Panc1 (cell line): Measurements from ENCODE around the gene GLRX5. TPM values are rescaled to one million over a fixed set of nuclear protein-coding genes. Genes with fewer than 3 reads are reported as not detected.

Experiments used
- ATAC-seq: fragments of 200-7000 bp; cut with Tn5 transposase; 2 replicates; pipeline ENCODE4 v1.9.1; 2020; ENCODE audit warnings: mild to moderate bottlenecking, moderate library complexity
- BruUV-seq: library from RNA; stranded (reverse); fragments of 400-500 nt; replicated peaks from 2 replicates; lab custom pipeline; 2021; lab: Mats Ljungman, UMichigan
- CTCF ChIA-PET: fragments of 300-600 bp; sonication (Branson Sonifier 250); formaldehyde crosslinking; loops from one replicate; lab custom pipeline; 2022; ENCODE audit warnings: antibody characterized with exemption; lab: Charles Lee
- POLR2A ChIA-PET: fragments of 300-600 bp; sonication (Branson Sonifier 250); formaldehyde crosslinking; loops from one replicate; lab custom pipeline; 2022; ENCODE audit warnings: antibody characterized with exemption; lab: Charles Lee
- DNase-seq: peaks from one replicate; pipeline ENCODE4 v3.0.0-alpha.2; 2010; ENCODE audit warnings: low read depth, low spot score
- H3K27ac ChIP-seq: 2 replicates; pipeline ENCODE4 v1.5.1; 2011; ENCODE audit warnings: mild to moderate bottlenecking, low read length, inconsistent platforms
- H3K27me3 ChIP-seq: fragments of 200-500 bp; sonication (Bioruptor generic); 2 replicates; pipeline ENCODE4 v1.6.0; 2014; ENCODE audit warnings: low read length, inconsistent platforms; ENCODE audit not compliant: control insufficient read depth, insufficient read depth
- H3K36me3 ChIP-seq: fragments of 200-500 bp; sonication (Bioruptor generic); 2 replicates; pipeline ENCODE4 v1.5.1; 2014; ENCODE audit warnings: inconsistent platforms, mild to moderate bottlenecking, low read length, moderate library complexity; ENCODE audit not compliant: control insufficient read depth, insufficient read depth
- H3K4me1 ChIP-seq: 2 replicates; pipeline ENCODE4 v1.5.1; 2011; ENCODE audit warnings: inconsistent platforms, mild to moderate bottlenecking, low read length, moderate library complexity; ENCODE audit not compliant: control insufficient read depth, insufficient read depth
- H3K4me3 ChIP-seq, 2 experiments: 2 replicates each; pipeline ENCODE4 v1.5.1; 2011 to 2012; ENCODE audit warnings: low read depth in 2 of 2, low read length in 2 of 2, mild to moderate bottlenecking in 2 of 2, inconsistent platforms in 1 of 2, moderate library complexity in 1 of 2
- H3K9me3 ChIP-seq: fragments of 200-500 bp; sonication (Bioruptor generic); 2 replicates; pipeline ENCODE4 v1.5.1; 2014; ENCODE audit warnings: low read depth, mild to moderate bottlenecking, inconsistent platforms, low read length, moderate library complexity; ENCODE audit not compliant: control insufficient read depth, insufficient read depth
- POLR2AphosphoS5 ChIP-seq: IDR thresholded peaks from 2 replicates; pipeline ENCODE4 v1.6.1; 2012; ENCODE audit warnings: mild to moderate bottlenecking, low read depth, low read length, moderate library complexity
- REST ChIP-seq, 2 experiments: IDR thresholded peaks; 2 replicates each; pipeline ENCODE4 v1.6.1; 2011 to 2012; ENCODE audit warnings: low read depth in 2 of 2, control low read depth in 1 of 2, low read length in 1 of 2, mild to moderate bottlenecking in 1 of 2, moderate library complexity in 1 of 2; ENCODE audit not compliant: insufficient read depth in 1 of 2
- SIN3A ChIP-seq: IDR thresholded peaks from 2 replicates; pipeline ENCODE4 v1.6.1; 2012; ENCODE audit warnings: low read depth, mild to moderate bottlenecking, low read length, moderate library complexity, borderline replicate concordance; ENCODE audit not compliant: insufficient read depth
- TCF7L2 ChIP-seq: IDR thresholded peaks from 2 replicates; pipeline ENCODE4 v1.6.1; 2011; ENCODE audit warnings: mild to moderate bottlenecking, low read depth, low read length, inconsistent platforms
- in situ Hi-C: cut with HindIII; loops from 2 replicates; pipeline ENCODE4 v1.10.0; 2016; ENCODE audit warnings: low sequenced_read_pairs, low pct_unique_long_range_greater_than_20kb
- intact Hi-C: fragments of 100-400 bp; cut with micrococcal nuclease; formaldehyde crosslinking; loops from one replicate; pipeline ENCODE4 v1.10.0; 2022; ENCODE audit not compliant: unreplicated experiment
- total RNA-seq: library from RNA; stranded (reverse); gene quantifications from one replicate; pipeline ENCODE4 v1.2.1, GENCODE V29; 2021; ENCODE audit not compliant: unreplicated experiment
- TF ChIP-seq, protein P1 (sequence below): fragments of 450-650 bp; IDR thresholded peaks from 2 replicates; pipeline ENCODE4 v1.5.1; 2017; ENCODE audit warnings: mild to moderate bottlenecking

Gene GLRX5
- total RNA-seq, 1 experiment from 2014 or later, result 38.6 TPM

- ChIA-PET CTCF (interaction anchor here (0.6 to 1.9 kb wide), 4 partner anchors 14 to 633 kb away, joined by 3 to 10 read pairs (median 4); no protein-coding TSS in a partner anchor), POLR2A (interaction anchor here (0.6 to 0.7 kb wide), 2 partner anchors 14 to 847 kb away, joined by 4 to 8 read pairs; partner anchors contain the start of gene GSKIP)
- Histone ChIP-seq H3K27ac (peak within 1 kb of the TSS; percentile 34; the same call in 1 of the 2 replicates), H3K36me3 (no peaks in the 10 kb centered on the region), H3K4me1 (peaks cover 12% of the 10 kb centered on the region), H3K27me3 (no peaks in the 10 kb centered on the region), H3K4me3 (peak within 1 kb of the TSS; percentile 49 to 55), H3K9me3 (no peaks in the 10 kb centered on the region)
- in situ Hi-C loops, result no loop called here
- intact Hi-C loops, result no loop called here
- peak; percentile 93 for ATAC-seq
- BruUV-seq, result no TSS peak
- no peak for TF ChIP-seq REST (IDR thresholded peaks at IDR 0.05; ENCODE audit: insufficient read depth in 1 of 2, low read depth in 2 of 2, low read length in 1 of 2)
- TF ChIP-seq SIN3A, result peak; percentile 59; the same call in 1 of the 2 replicates
- no peak for DNase-seq
Measured at GRCh38 chr14:95516554-95517181, 18.2 kb upstream of the GLRX5 start, which contains the start of gene SYNE3. SYNE3 (minus strand) TSS chr14:95516650; CDS start chr14:95475821, 40,829 bp downstream.

GRCh38 chr14:95518045-95518751, 16.7 kb upstream of the GLRX5 start:
- ChIA-PET POLR2A (no interaction called here), CTCF (no interaction called here)
- Histone ChIP-seq H3K4me1 (peaks cover 12% of the 10 kb centered on the region), H3K27me3 (no peaks in the 10 kb centered on the region), H3K27ac (no peak overlapping the region), H3K36me3 (no peaks in the 10 kb centered on the region), H3K4me3 (no peak overlapping the region), H3K9me3 (no peaks in the 10 kb centered on the region)
- TF ChIP-seq POLR2AphosphoS5, result no peak
- no peak for TF ChIP-seq SIN3A
- no peak for TF ChIP-seq REST (IDR thresholded peaks at IDR 0.05; ENCODE audit: insufficient read depth in 1 of 2, low read depth in 2 of 2, low read length in 1 of 2)
- no peak for TF ChIP-seq TCF7L2
- TF ChIP-seq, protein P1, sequence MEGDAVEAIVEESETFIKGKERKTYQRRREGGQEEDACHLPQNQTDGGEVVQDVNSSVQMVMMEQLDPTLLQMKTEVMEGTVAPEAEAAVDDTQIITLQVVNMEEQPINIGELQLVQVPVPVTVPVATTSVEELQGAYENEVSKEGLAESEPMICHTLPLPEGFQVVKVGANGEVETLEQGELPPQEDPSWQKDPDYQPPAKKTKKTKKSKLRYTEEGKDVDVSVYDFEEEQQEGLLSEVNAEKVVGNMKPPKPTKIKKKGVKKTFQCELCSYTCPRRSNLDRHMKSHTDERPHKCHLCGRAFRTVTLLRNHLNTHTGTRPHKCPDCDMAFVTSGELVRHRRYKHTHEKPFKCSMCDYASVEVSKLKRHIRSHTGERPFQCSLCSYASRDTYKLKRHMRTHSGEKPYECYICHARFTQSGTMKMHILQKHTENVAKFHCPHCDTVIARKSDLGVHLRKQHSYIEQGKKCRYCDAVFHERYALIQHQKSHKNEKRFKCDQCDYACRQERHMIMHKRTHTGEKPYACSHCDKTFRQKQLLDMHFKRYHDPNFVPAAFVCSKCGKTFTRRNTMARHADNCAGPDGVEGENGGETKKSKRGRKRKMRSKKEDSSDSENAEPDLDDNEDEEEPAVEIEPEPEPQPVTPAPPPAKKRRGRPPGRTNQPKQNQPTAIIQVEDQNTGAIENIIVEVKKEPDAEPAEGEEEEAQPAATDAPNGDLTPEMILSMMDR, result no peak
- in situ Hi-C loops (no loop called here), intact Hi-C loops (no loop called here)
- DNase-seq (no peak), ATAC-seq (no peak)
- BruUV-seq, result no TSS peak
